HG03175 (cell line): Measurements from ENCODE around the gene CDC45.
A peak's percentile ranks its signal among the peaks of the same experiment; 100 is the strongest.

Source experiments
- ATAC-seq: cut with Tn5 transposase; IDR thresholded peaks from one replicate; pipeline ENCODE4 v1.9.1; 2021; ENCODE audit warnings: mild to moderate bottlenecking, moderate library complexity; ENCODE audit not compliant: unreplicated experiment

Gene CDC45

DNA sequence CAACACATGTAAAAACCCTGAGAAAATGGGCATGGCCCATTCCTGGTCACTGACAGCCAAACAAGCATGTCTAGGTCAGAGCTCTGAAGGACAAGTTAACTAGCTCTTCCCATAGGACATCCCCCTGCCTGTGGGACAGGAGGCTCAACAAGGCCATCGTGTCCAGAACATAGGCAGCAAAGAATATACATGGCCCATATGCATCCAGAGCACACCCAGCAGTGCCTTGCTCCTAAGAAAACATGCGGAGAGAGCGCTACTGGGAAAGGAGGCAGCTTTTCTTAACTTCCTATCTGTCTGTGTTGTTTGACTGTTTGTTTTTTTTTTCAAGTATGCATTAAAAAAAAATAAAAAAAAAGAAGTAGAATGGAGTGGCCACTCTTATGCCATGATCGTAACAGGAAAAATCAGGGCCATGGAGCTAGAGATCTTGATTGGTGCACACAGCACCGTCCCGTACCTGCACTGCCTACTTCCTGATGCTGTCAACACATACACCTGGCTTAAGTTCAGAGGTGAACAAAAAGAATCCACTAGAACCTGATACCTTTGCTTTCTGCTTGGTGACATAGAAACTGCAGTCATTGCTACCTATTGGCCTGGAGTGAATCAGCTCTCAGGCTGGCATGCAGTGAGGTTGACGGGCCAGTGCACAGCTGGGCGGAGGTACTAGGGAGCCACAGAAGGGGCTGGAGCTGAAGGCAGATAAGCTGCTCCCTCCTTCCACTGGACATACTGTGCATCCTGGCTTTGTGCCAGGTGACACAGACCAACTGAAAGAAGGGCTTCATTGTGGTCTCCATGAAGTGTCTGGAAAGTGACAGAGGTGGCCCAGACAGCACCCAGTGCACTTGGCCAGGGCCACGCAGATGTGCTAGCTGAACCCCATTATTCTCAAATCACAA is 12.6 kb upstream of the CDC45 start:
- no peak for ATAC-seq

DNA sequence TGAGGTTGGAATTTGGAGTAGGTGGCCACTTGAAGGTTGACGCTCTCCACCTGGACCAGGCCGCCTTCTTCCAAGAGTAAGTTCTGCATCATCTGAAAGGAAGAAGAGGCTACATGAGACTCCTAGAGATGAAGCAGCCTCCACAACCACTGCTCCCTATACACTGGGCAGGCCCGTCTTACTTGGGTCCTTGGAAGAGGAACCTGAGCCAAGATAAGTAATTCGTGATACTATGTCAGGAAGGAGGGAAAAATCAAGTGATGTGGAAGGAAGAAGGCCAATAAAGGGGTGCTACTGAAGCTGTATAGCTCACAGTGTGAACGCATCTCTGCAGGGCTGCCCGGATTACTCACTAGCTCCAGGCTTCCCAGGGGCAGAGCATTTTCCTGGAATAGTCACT is 11.8 kb upstream of the CDC45 start:
- no peak for ATAC-seq

- no peak for ATAC-seq
Measured at GRCh38 chr22:19469421-19469820, 10.3 kb upstream of the CDC45 start.

DNA sequence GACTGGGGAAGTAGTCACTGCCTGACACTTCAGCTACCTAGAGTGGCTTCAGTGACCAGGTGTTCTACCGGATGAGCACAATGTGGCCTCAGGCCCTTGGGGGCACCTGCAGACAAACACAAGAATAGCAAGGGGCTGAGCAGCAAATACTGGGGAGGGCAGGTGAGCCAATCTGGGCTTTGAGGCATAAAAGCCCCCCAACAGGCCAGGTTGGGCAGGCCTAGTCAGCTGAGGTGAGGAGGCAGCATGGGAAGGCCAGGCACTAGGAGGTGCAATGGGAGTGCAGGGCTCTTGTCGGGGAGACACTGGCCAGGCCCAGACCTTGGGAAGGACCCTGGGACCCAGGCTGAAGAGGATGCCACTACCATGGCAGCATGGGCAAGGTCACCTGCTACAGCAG is 9.7 kb upstream of the CDC45 start:
- ATAC-seq, result no peak

- no peak for ATAC-seq
Measured at GRCh38 chr22:19471572-19471971, 8.1 kb upstream of the CDC45 start.

- ATAC-seq, result no peak
Measured at GRCh38 chr22:19472233-19472632, 7.5 kb upstream of the CDC45 start.

- ATAC-seq, result no peak
Measured at GRCh38 chr22:19473578-19473977, 6.1 kb upstream of the CDC45 start.

DNA sequence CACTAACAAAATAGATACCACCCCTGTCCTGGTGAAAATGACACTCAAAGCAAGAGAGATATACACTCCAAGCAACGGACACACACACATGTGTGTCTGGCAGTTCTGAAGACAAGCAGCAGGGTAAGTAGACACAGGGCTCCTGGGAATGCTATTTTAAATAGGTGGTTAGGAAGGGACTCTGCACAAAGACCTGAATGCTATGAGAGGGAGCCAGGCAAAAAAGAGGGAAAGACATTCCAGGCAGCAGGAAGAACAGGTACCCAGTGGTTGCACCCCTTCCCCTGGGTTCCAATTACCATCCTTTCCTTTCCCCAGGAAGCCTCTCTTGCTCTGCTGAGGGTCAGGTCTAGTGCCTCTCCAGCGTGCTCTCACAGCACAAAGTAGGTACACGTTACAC is 3.7 kb upstream of the CDC45 start:
- no peak for ATAC-seq

- no peak for ATAC-seq
Measured at GRCh38 chr22:19477321-19478044, 2.2 kb upstream of the CDC45 start.

DNA sequence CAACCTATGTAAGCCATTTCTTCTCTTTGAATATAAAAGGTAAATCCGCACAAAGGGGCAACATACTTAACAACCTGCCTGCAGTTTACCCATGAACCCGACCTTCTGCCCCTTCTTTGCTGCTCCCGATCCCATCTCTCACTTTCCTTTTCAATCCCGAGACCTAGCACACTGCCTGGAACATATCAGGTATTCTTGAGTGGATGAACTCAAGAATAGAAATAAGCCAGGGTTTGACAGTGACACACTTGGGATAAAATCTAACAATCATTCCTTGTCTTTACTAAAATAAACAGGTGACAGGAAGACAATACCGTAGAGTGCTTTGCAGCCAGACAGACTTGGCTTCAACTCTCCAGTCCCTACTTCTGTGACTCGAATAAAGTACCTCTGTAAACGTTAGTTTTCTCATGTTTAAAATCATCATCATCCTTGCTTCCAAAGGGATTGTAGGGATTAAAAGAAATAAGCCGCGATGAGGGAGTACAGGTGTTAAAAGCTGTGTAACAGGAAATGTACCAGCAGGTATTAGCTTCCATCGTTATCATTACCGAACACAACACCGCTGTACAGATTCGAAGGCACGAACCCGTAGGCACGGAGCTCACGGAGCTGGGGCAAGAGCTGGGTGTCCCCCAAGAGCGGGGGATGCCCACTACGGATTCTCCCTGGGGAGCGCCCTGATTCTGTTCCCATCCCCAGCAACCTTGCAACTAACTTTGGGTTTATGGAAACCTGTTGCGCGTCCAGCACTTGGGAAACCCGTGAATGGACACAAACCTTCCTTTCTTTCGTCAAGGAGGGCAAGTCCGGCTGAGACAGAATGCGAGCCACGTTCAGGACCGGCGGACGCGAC is 1.4 kb upstream of the CDC45 start:
- no peak for ATAC-seq

DNA sequence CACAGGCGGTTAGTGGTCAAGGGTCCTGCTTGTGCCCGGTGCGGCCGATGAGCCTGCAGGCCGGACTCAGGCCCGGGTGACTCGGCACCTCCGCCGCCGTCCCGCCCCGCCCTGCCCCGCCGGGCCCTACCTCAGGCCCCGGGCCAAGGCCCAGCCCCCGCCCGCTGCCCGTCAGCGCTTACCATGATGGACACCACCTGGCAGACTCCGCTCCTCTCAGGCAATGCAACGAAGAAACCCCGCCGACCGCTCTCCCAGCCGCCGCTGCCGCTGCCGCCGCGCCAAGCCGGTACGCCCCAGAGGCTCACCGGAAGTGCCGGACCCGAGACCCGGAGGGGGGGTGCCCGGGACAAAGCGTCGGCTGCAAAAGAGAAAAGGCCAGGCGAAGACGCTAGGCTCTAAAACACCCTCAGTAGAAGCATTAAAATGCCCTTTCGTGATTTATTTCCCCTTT is 792 bp upstream of the CDC45 start, which contains the start of gene UFD1:
TSS of gene UFD1 (minus strand) at position 293 of the 454 bp plus-strand sequence. CDS start at position 185, 108 bp downstream.
- peak; percentile 41 for ATAC-seq

DNA sequence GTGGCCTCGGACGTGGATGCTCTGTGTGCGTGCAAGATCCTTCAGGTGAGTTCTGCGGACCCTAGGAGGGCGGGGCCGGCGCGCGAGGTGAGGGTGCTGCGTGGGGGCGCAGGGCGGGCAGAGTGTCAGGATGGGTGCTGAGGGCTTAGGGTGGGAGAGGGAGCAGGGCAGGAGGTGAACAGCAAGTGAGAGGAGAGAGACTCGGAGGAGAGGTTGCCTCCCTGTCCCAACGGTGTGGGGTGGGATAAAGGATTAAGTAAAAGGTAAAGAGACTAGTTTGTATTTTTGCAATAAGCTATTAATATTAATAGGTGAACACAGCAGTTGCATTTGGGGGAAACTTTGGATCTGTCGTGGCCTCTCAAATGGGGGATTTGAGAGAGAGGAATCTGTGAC is 451 bp downstream of the CDC45 start:
- ATAC-seq, result no peak

GRCh38 chr22:19480789-19481188 is 1.1 kb downstream of the CDC45 start:
- ATAC-seq, result no peak

GRCh38 chr22:19482297-19482696 is 2.6 kb downstream of the CDC45 start:
- no peak for ATAC-seq

- ATAC-seq, result no peak
Measured at GRCh38 chr22:19483481-19484244, 3.9 kb downstream of the CDC45 start.

- ATAC-seq, result no peak
Measured at GRCh38 chr22:19488285-19488684, 8.6 kb downstream of the CDC45 start.

DNA sequence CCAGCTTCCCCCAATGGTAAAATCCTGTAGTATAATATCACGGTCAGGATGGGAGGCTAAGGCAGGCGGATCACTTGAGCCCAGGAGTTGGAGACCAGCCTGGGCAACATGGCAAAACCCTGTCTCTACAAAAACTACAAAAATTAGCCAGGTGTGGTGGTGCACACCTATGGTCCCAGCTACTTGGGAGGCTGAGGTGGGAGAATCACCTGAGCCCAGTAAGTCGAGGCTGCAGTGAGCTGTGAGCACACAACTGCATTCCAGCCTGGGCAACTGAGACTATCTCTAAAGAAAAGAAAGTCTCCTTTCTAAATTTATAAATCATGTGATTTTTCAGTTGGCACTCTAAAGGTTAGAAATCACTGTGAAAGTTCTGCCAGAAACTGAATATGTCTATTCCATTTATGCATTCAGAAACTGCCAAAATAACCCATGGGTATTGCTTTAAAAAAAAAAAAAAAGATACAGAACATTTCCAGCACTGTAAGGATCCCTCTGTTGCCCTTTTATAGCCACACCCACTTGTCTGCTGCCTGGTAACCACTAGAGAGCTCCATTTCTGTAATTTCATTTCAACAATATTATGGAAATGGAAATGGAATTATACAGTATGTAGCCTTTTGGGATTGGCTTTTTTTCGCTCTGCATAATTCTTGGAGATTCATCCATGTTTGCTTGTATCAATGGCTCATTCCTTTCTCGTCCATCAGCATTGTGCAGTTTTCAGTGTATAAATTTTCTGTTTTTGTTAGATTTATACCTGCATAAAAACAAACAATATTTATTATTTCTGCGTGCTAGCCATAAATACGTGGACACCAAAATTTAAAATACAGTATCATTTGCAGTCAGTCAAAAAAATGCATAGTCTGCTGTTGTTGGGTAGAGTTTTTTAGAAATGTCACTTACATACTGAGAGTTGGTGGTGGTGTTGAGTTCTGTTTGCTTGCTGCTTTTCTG is 9.4 kb downstream of the CDC45 start:
- no peak for ATAC-seq

GRCh38 chr22:19490628-19491230 is 11.0 kb downstream of the CDC45 start:
- ATAC-seq, result no peak
